Thyroid gland (tissue), 4 donors: Measurements from ENCODE around the gene PWP2.
"Not testable (repeated sequence)": the region's sequence is repeated elsewhere in the genome, so short reads cannot be mapped to it uniquely, and the experiment has no call there.

Experiments
- CTCF ChIP-seq, 6 experiments: fragments of 200-600 bp in 3 of 6; fragments of 450-650 bp in 3 of 6; sonication (generic) in 3 of 6; IDR thresholded peaks; one replicate each; pipeline ENCODE4 v1.5.1; 2016 to 2019; ENCODE audit warnings: antibody characterized with exemption in 6 of 6, mild to moderate bottlenecking in 2 of 6, inconsistent platforms in 1 of 6, moderate library complexity in 1 of 6
- POLR2A ChIP-seq, 2 donors: fragments of 450-650 bp; IDR thresholded peaks; one replicate each; pipeline ENCODE4 v1.6.1; 2017; ENCODE audit warnings: antibody characterized with exemption in 2 of 2, mild to moderate bottlenecking in 2 of 2, moderate library complexity in 1 of 2

- TF ChIP-seq CTCF, POLR2A (IDR thresholded peaks at IDR 0.05): not testable (repeated sequence)
These were observed 26.5 kb downstream of the PWP2 start for GRCh38 chr21:44133715-44134057.
